Inflammatory macrophage treated with lipopolysaccharide for 1 hour (primary cell): Measurements from ENCODE around the gene RERE.
A peak's percentile ranks its signal among the peaks of the same experiment; 100 is the strongest.
"Not testable (repeated sequence)": the region's sequence is repeated elsewhere in the genome, so short reads cannot be mapped to it uniquely, and the experiment has no call there.

Source experiments
- DNase-seq, 2 donors: peaks; one replicate each; pipeline ENCODE4 v3.0.0-alpha.2; 2020 to 2022

Gene RERE

GRCh38 chr1:8533907-8534306, 283.5 kb downstream of the RERE start:
- DNase-seq: no peak

DNA sequence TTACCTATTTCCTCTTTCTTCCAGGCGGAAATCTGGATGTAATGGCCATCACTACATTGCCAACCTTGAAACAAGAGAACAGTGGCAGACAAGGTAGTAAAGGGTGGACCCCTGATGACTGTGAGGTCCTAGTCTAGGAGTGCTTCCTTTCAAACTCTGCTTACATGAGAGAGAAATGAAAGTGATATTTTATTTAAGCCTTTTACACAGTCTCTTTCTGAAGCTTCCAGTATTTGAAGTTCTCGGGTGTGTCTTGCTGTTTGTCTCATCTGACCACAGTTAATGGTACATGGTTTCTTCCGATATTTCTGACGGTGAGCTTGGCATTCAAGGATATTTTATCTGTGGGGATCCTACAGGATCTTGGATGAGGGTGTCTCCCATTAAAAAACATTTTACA, 284.3 kb downstream of the RERE start:
- DNase-seq: no peak

GRCh38 chr1:8529901-8530300, 287.5 kb downstream of the RERE start:
- DNase-seq: no peak

DNA sequence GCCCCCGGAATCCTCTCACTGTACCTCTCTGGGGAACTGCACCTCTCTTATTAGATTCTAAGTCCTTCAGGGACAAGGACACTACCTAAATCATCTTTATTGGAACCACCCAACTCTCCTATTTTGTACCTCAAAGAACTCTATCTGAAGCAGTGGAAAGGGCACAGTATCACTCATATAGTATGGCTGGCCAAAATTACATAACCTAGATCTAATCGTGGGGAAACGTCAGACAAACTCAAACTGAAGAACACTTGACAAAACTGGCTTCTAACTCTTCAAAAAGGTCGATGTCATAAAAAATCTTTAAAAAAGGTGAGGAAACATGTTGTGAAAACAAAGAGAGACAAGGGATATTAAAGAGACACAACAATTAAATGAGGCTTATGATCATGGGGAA, 289.5 kb downstream of the RERE start:
- DNase-seq: no peak

- DNase-seq: peak; percentile 88 to 94
Measured at GRCh38 chr1:8525558-8526275, 291.7 kb downstream of the RERE start.

DNA sequence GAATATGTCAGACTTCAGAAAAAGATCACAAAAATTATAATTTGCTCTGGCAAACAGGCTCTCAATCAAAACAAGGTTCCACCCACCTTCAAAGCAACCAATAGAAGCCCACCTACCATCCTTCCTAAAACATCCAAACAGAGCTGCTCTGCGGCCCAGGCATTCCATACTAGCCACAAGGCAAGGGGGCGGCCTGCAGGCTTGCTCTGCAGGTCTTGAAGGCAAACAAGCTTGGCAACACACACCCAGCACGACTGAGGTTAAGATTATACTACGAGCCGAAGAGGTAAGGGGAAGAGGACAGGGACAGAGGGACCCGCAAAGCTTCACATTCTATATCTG, 292.3 kb downstream of the RERE start:
- DNase-seq: no peak

DNA sequence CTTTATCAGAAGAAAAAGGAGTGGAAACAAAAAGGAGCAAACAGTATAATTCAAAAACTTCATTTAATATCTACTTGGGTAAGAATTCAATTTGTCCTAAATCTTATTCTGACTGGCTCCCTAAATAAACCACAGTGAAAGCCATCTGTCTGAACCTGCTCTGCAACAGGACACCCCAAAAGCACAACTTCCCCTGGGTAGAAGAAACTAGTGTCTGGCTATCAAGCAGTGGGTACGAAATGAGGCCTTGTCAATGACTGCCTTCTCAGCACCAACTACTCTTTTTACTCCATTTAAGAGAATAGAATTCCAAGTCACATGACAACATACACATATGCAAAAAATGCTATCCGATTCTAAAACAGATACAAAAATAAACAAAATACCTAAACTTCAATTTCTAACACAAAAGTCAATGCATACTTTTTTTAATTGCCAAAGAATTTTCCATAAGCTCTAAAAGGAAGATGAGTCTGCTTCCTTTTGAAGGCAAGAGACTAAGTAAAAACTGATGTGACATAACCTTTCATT, 292.7 kb downstream of the RERE start:
- no peak for DNase-seq

DNA sequence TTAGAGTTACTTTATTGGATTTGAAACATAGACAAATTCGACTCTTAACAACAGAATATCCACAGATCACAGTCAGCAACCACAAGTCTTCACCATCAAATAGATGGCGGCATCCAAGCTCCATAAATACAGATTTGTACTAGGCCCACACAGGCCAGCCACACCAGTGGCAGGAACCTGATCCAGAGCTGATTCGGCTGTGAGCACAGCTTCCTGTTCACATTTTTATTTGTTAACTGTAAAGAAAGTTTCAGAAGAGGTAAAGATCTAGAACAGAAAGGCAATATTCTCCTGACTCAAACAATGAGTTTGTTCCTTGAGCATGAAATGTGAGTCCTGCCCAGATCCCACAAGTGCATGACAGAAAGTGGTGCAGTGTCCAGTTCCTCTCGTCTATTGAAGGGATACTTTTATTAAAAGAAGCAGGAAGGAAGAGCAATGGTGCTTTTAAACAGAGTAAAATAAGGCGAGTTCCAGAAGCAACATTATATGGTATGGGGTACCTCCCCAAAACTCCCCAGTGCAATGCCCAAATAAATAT, 293.7 kb downstream of the RERE start:
- DNase-seq: no peak

GRCh38 chr1:8520483-8520966, 296.9 kb downstream of the RERE start:
- no peak for DNase-seq

DNA sequence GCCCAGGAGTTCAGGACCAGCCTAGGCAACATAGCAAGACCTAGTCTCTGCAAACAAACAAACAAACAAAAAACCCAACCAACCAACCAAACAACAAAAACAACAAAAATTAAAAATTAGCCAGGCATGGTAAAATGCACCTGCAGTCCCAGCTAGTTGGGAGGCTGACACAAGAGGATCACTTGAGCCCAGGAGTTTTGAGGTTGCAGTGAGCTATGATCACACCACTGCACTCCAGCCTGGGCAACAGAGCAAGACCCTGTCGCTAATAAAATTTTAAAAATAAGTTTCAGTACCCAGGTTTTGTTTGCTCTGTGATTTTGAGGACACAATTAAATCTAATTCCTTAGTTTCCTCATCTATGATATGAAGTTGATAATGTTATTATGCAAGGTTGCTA, 298.3 kb downstream of the RERE start:
- no peak for DNase-seq

- no peak for DNase-seq
Measured at GRCh38 chr1:8518490-8518801, 299.0 kb downstream of the RERE start.

GRCh38 chr1:8517661-8518489, 299.6 kb downstream of the RERE start:
- no peak for DNase-seq

DNA sequence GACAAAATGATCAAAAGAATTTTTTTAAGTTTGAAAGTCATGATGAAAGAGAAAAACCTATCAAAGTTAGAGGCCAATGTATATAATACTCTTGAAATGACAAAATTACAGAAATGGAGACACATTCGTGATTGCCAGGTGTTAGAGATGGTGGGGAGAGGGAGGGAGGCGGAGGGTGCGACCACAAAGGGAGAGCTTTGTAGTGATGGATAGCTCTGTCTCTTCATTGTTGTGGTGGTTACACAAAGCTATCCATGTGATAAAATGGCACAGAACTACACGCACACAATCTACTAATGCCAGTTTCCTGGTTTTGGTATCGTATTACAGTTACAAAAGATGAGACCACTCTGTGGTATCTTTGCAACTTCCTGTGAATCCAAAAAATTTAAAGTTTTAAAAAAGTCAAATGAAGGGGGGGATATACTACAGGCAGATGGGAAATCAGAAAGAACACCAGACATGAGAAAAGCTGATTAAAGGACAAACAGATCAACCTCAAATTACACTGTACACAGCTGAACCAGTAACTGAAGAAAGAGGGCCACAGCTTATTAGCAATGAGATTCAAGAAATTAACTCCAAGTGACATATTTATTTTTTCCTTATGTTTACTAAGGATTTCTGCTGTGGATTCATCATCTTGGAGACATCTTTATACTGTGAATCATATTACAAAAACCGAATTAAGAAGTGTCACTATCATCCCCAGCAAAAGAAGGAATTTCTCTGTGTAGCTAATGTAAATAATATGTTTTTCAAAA, 300.5 kb downstream of the RERE start:
- DNase-seq: no peak

GRCh38 chr1:8516278-8516777, 301.1 kb downstream of the RERE start:
- no peak for DNase-seq

DNA sequence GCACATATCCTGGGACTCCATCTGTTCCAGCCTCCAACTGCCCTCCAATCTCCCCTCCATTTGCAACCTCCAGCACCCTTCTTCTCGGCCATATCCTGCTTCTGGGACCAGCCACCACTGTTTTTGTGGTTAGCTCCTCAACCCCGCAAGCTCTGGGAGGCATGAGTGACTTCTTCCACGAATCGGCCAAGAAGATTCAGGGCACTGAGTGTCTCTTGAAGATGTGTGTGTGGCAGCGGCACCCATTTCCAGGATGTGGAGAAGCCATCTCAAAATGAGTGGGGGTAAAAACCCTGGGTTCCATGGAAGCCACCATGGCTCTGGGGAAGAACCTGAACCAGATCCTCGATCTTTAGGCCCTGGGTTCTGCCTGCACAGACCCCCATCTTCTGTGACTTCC, 304.9 kb downstream of the RERE start:
- DNase-seq: no peak

- peak; percentile 74 to 83 for DNase-seq
Measured at GRCh38 chr1:8510041-8510823, 307.2 kb downstream of the RERE start.

- DNase-seq: no peak
Measured at GRCh38 chr1:8509579-8509978, 307.9 kb downstream of the RERE start.

DNA sequence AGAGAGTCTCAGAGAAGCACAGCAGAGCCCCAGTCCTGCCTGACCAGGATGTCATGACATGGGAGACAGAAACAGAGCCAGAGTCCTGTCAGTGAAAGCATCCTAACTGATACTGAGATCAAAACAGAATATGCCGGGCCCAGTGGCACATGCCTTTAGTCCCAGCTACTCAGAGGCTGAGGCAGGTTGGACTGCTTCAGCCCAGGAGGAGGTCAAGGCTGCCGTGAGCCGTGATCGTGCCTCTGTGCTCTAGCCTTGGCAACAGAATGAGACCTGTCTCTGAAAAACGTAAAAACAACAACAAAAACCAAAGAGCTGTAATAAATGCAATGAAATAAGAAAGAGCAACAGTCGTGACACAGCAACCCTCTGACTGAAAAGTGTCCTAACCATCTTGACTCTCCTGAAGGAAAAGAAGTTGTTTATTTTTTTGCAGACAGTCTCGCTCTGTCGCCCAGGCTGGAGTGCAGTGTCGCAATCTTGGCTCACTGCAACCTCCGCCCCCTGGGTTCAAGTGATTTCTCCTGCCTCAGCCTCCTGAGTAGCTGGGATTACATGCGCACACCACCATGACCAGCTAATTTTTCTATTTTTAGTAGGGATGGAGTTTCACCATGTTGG, 310.3 kb downstream of the RERE start:
- DNase-seq: no peak

DNA sequence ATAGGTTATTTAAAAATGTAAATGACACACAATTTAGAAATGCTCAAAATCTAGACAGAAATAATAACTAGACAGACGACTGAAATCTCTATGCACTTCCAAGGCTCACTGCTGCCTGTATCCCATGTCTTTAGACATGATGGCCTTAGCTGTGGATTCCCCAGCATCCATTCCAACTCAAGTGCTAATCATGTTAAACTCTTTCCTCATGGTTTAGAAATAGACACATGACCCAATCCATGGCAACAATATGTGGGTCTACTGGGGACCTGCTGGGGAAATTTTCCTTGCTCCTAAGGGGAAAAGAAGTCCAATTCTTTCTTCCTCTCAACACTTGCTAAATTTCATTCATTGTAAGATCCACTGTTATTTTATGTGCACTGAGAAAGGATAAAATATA, 311.0 kb downstream of the RERE start:
- peak in 1 of 2 donors; percentile 60 for DNase-seq

DNA sequence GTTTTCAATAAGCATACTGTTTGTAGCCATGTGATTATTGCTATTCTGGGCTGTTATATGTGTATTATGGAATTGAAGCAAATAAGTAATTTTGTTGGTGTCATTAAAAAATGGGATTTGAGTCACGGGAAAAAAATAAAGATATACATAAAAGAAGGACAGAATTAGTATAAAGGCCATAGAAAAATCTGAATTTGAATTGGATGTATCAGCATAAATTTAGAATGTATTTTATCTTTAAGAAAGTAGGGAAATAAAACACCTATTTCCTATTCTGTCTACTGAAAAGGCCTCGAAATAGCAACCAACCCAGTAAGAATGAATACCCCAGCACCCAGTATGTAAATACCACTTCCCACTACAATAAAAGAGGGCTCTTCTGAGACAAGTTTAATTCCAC, 313.6 kb downstream of the RERE start:
- DNase-seq: no peak

- not testable (repeated sequence) for DNase-seq
Measured at GRCh38 chr1:8502949-8503348, 314.5 kb downstream of the RERE start.
